Cardiac muscle cell (in vitro differentiated cells and primary cell): ENCODE measurements around the gene PGPEP1. TPM values are rescaled to one million over a fixed set of nuclear protein-coding genes. Genes with fewer than 3 reads are reported as not detected.
A peak's percentile ranks its signal among the peaks of the same experiment; 100 is the strongest.

Source experiments
- DNase-seq, 2 donors: peaks; one replicate each; pipeline versions ENCODE4 v3.0.0 to v3.0.0-alpha.2; 2010 to 2017; ENCODE audit warnings: low read depth in 1 of 2, low spot score in 1 of 2
- H3K27ac ChIP-seq: fragments of 200-600 bp; sonication (generic); 2 replicates; pipeline ENCODE4 v1.5.1; 2016
- H3K27me3 ChIP-seq: fragments of 200-600 bp; sonication (generic); 2 replicates; pipeline ENCODE4 v1.6.0; 2016; ENCODE audit warnings: control low read depth
- H3K36me3 ChIP-seq: fragments of 200-600 bp; sonication (generic); 2 replicates; pipeline ENCODE4 v1.5.1; 2016; ENCODE audit warnings: control low read depth
- H3K4me1 ChIP-seq: fragments of 200-600 bp; sonication (generic); 2 replicates; pipeline ENCODE4 v1.8.1; 2017; ENCODE audit warnings: low read depth, mild to moderate bottlenecking, mixed run types
- H3K4me3 ChIP-seq: fragments of 200-600 bp; sonication (generic); 2 replicates; pipeline ENCODE4 v1.5.1; 2016; ENCODE audit warnings: mild to moderate bottlenecking
- H3K9me3 ChIP-seq: fragments of 200-600 bp; sonication (generic); 2 replicates; pipeline ENCODE4 v1.5.1; 2017; ENCODE audit warnings: low read depth, mild to moderate bottlenecking, control low read depth
- polyA plus RNA-seq: library from polyadenylated mRNA; unstranded; fragments of >200 nt; fragmentation: Nextera tagmentation; extraction: Ambion mirVana; gene quantifications from 2 replicates; pipeline ENCODE4 v1.2.1, GENCODE V29; 2016
- total RNA-seq: library from RNA; depleted of rRNA; stranded (reverse); fragments of >200 nt; gene quantifications from 2 replicates; pipeline ENCODE4 v1.2.3, GENCODE V29; 2016
- TF ChIP-seq, protein P1 (sequence below): IDR thresholded peaks from 2 replicates; pipeline ENCODE4 v1.5.1; 2012; ENCODE audit warnings: low read depth, mild to moderate bottlenecking, low read length

Gene PGPEP1
- total and polyA plus RNA-seq, 2 experiments from 2014 or later: 12.9 to 19.6 TPM

- Histone ChIP-seq H3K27ac (no peak overlapping the region), H3K36me3 (no peaks in the 10 kb centered on the region), H3K4me1 (peaks cover 2% of the 10 kb centered on the region), H3K9me3 (no peaks in the 10 kb centered on the region), H3K4me3 (no peak overlapping the region), H3K27me3 (no peaks in the 10 kb centered on the region)
- DNase-seq: no peak
- TF ChIP-seq, protein P1, sequence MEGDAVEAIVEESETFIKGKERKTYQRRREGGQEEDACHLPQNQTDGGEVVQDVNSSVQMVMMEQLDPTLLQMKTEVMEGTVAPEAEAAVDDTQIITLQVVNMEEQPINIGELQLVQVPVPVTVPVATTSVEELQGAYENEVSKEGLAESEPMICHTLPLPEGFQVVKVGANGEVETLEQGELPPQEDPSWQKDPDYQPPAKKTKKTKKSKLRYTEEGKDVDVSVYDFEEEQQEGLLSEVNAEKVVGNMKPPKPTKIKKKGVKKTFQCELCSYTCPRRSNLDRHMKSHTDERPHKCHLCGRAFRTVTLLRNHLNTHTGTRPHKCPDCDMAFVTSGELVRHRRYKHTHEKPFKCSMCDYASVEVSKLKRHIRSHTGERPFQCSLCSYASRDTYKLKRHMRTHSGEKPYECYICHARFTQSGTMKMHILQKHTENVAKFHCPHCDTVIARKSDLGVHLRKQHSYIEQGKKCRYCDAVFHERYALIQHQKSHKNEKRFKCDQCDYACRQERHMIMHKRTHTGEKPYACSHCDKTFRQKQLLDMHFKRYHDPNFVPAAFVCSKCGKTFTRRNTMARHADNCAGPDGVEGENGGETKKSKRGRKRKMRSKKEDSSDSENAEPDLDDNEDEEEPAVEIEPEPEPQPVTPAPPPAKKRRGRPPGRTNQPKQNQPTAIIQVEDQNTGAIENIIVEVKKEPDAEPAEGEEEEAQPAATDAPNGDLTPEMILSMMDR: no peak
These were observed 41.8 kb upstream of the PGPEP1 start for GRCh38 chr19:18298601-18299000.

- no peak for DNase-seq
- no peaks in the 10 kb centered on the region for H3K36me3 ChIP-seq
- no peaks in the 10 kb centered on the region for H3K27me3 ChIP-seq
- no peak overlapping the region for H3K27ac ChIP-seq
- no peaks in the 10 kb centered on the region for H3K9me3 ChIP-seq
- TF ChIP-seq, protein P1: no peak
- no peak overlapping the region for H3K4me3 ChIP-seq
- H3K4me1 ChIP-seq: peaks cover 13% of the 10 kb centered on the region
These were observed 40.7 kb upstream of the PGPEP1 start for GRCh38 chr19:18299654-18300053.

GRCh38 chr19:18300930-18301717, 39.3 kb upstream of the PGPEP1 start:
- peak; percentile 50 to 52 for DNase-seq
- peaks cover 21% of the 10 kb centered on the region for H3K4me1 ChIP-seq
- TF ChIP-seq, protein P1: no peak
- no peaks in the 10 kb centered on the region for H3K9me3 ChIP-seq
- no peaks in the 10 kb centered on the region for H3K36me3 ChIP-seq
- peak overlapping the region; percentile 53 for H3K27ac ChIP-seq
- H3K4me3 ChIP-seq: no peak overlapping the region
- no peaks in the 10 kb centered on the region for H3K27me3 ChIP-seq

DNA sequence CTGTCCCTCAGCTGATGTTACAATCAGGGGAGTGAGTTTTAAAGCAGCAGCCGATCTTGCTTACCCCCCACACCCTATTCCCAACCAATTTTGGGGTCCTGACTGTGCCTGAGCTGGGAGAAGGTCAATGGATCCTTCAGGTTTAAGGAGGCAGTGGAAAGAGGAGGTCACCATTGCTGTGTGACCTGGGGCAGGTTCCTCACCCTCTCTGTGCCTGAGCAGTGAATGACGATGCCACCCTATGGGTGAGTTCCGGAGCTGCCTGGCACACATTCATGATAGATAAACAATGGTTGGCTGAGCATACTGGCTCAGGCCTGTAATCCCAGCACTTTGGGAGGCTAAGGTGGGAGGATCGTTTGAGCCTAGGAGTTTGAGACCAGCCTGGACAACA, 38.7 kb upstream of the PGPEP1 start:
- no peaks in the 10 kb centered on the region for H3K27me3 ChIP-seq
- no peak overlapping the region for H3K4me3 ChIP-seq
- TF ChIP-seq, protein P1: no peak
- no peak for DNase-seq
- no peaks in the 10 kb centered on the region for H3K9me3 ChIP-seq
- peak overlapping the region; percentile 53 for H3K27ac ChIP-seq
- H3K36me3 ChIP-seq: no peaks in the 10 kb centered on the region
- peaks cover 21% of the 10 kb centered on the region for H3K4me1 ChIP-seq

- peaks cover 21% of the 10 kb centered on the region for H3K4me1 ChIP-seq
- TF ChIP-seq, protein P1: no peak
- H3K36me3 ChIP-seq: peaks cover 3% of the 10 kb centered on the region
- no peaks in the 10 kb centered on the region for H3K27me3 ChIP-seq
- no peak overlapping the region for H3K4me3 ChIP-seq
- no peaks in the 10 kb centered on the region for H3K9me3 ChIP-seq
- DNase-seq: no peak
- H3K27ac ChIP-seq: peak overlapping the region; percentile 95
These were observed 36.3 kb upstream of the PGPEP1 start for GRCh38 chr19:18304208-18304457.
